Hypothalamus (tissue), 51 donors: ENCODE measurements around the gene CTSL.

Experiments used
- DNase-seq, 51 donors: peaks; one replicate each; lab custom pipeline; 2025; lab: John Stamatoyannopoulos, UW

The CTSL gene

GRCh38 chr9:87698069-87698809 lies 27.7 kb upstream of the CTSL start:
- no peak for DNase-seq

- DNase-seq, result no peak
Observed at GRCh38 chr9:87699835-87700234, 26.1 kb upstream of the CTSL start.

DNA sequence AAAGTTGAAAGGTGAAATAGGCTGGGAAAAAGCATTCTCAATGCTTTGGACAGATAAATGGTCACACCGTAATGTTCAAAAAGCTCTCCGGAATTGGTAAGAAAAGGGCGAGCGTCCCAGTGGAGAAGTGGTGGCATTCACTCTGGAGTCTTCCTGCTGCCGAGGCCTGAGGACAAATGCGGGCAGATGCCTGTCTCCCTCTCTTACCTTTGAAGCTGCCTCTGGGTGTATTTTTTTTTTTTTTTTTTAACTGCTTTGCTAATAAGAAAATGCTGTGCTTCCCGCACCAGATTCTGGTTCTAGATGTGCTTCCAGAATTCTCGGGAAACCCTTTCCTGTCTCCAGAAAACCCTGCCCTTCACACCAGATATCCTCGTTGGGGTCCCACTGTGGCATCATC lies 24.4 kb upstream of the CTSL start:
- no peak for DNase-seq

GRCh38 chr9:87701931-87702421 lies 23.9 kb upstream of the CTSL start:
- no peak for DNase-seq

- no peak for DNase-seq
Observed at GRCh38 chr9:87702921-87703320, 23.0 kb upstream of the CTSL start.

GRCh38 chr9:87703636-87704276 lies 22.2 kb upstream of the CTSL start:
- DNase-seq, result no peak

DNA sequence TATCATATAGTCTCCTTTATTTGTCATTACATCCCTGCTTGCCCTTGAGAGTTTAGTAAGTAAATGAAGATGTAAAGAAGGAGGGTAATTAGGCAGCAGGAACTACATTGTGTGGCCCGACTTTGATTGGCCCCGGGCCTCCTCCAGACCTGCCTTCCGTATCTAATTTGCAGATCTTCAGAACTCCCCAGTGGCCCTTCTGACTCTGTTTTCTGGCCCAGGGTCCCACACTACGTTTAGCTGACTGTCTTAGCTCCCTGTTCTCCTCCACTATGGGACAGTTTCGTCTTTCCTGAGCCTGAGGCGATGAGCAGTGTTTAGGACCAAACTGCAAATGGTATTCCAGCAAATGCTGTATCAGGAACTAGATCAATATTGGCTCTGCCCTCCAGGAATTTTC lies 21.6 kb upstream of the CTSL start:
- no peak for DNase-seq

DNA sequence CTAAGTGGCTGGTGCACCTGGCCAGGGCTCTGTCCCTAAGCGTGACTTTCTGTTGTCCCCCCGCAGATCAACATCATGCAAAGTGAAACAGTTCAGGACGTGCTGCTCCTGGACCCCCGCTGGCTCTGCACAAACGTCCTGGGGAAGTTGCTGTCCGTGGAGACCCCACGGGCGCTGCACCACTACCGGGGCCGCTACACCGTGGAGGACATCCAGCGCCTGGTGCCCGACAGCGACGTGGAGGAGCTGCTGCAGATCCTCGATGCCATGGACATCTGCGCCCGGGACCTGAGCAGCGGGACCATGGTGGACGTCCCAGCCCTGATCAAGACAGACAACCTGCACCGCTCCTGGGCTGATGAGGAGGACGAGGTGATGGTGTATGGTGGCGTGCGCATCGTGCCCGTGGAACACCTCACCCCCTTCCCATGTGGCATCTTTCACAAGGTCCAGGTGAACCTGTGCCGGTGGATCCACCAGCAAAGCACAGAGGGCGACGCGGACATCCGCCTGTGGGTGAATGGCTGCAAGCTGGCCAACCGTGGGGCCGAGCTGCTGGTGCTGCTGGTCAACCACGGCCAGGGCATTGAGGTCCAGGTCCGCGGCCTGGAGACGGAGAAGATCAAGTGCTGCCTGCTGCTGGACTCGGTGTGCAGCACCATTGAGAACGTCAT lies 19.7 kb upstream of the CTSL start:
- DNase-seq, result no peak

GRCh38 chr9:87707805-87708506 lies 18.0 kb upstream of the CTSL start:
- peak in 1 of 51 donors; percentile 11 for DNase-seq

DNA sequence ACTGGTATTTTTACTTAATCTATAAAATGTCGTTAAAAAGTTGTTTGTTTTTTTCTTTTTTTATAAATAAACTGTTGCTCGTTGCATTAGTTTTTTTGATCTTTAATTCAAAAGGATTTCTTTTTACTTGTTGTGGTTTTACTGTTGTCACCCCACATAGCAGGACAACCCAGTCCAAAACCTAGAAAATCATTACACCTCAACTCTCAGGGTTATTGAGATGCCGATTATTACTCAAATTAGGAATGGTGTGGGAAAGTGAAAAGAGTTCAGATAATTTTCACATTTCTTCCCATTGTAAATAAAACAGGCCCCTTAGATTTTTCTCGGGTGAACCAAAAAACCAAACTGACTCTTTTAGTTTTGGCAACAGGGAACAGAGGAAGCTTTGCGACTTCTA lies 17.4 kb upstream of the CTSL start:
- DNase-seq, result no peak

GRCh38 chr9:87708986-87709728 lies 16.8 kb upstream of the CTSL start:
- no peak for DNase-seq

DNA sequence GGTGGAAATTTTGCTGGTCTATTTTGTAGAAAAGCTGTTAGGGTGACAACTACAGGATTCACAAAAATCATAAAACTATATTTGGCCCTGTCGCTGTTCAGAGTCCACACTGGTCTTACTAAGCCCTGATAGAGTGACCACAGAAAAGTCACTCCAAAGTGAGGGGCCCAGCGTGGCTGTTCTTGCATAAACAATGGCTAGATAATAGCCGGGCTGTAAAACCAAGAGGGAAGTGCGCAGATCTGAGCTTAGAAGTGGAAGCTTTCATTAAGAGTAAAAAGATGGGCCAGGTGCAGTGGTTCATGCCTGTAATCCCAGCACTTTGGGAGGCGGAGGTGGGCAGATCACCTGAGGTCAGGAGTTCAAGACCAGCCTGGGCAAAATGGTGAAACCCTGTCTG lies 15.5 kb upstream of the CTSL start:
- no peak for DNase-seq

GRCh38 chr9:87711857-87712800 lies 13.8 kb upstream of the CTSL start:
- DNase-seq, result no peak

DNA sequence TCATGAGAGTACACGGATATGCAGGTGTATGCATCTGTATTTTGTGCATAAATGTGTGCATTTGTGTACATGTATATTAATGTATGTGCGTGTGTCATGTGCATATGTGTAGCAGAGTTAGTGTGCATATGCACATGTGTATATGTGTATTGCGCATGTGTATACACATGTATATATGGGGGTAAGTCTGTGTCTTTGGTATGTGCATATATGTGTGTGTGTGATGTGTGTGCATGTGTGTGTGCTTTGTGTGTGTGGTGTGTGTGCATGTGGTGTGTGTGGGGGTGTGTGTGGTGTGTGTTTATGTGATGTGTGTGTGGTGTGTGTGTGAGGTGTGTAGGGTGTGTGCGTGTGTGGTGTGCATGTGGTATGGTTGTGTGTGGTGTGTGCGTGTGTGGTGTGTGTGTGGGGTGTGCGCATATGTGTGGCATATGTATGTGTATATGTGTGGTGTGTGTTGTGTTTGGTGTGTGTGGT lies 13.1 kb upstream of the CTSL start:
- DNase-seq, result no peak

DNA sequence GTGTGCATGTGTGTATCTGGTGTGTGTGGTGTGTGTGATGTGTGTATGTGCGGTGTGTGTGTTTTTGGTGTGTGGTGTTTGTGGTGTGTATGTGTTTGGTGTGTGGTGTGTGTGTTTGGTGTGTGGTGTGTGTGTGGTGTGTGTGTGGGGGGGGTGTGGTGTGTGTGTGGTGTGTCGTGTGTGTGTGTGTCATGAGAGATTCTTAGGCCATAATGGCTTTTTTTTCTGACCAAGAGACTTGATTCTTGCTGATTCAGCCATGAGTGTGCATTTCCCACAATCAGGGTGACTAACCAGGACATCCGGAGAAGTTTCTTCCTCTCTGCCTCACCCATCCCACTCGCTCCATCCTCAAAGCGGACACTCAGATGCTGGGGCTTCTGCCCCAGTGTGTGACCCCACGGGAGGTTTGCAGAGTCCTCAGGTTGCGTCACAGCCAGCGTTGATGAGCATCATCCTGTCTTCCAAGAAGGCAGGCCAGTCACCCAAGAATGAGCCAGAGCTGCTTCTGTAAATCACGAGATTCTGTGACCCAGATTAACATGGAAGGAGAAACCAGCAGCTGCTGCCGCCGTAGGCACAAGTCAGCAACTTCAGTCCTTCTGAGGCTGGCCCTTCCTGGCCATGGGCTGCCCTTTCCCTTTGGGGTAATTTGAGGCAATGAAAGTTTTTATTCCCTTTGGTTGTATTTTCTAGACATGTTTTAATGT lies 12.5 kb upstream of the CTSL start:
- DNase-seq, result peak in 33 of 51 donors; percentile 9 to 89 (median 30)

- no peak for DNase-seq
Observed at GRCh38 chr9:87713988-87714330, 12.0 kb upstream of the CTSL start.

DNA sequence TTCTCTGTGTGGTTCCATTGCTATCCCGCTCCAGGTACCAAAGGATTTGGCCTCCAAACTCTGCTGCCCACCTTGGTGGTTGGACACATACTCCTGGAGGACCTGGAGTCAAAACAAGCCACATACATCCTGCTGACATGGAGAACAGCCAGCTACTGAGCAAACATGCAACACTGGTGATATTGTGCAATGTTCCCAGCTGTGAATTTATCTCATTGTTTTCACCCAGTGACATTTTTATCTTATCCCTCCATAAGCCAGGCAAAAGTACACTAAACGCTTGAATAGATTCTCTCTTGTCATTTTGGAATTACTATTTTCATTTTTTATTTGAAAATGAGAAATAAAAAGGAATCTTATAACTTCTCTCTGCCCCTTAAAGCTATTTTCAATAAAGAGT lies 11.1 kb upstream of the CTSL start:
- peak in 9 of 51 donors; percentile 11 to 55 (median 19) for DNase-seq

- DNase-seq, result no peak
Observed at GRCh38 chr9:87716141-87716540, 9.8 kb upstream of the CTSL start.

- no peak for DNase-seq
Observed at GRCh38 chr9:87717456-87717855, 8.5 kb upstream of the CTSL start.
